Transverse colon (tissue), 4 donors: Measurements from ENCODE around the gene ANKS1B.

Experiments used
- CTCF ChIP-seq, 5 experiments: fragments of 200-600 bp in 3 of 5; fragments of 450-650 bp in 2 of 5; sonication (generic) in 3 of 5; IDR thresholded peaks; 1 replicate in 2 of 5; 2 replicates in 3 of 5; pipeline ENCODE4 v1.5.1; 2016 to 2017; ENCODE audit warnings: antibody characterized with exemption in 5 of 5, inconsistent platforms in 3 of 5, mild to moderate bottlenecking in 2 of 5, moderate library complexity in 1 of 5
- EP300 ChIP-seq: sonication (generic); formaldehyde crosslinking; IDR thresholded peaks from one replicate; pipeline ENCODE4 v1.6.1; 2017; ENCODE audit warnings: antibody characterized with exemption, low read depth
- POLR2A ChIP-seq: fragments of 450-650 bp; IDR thresholded peaks from one replicate; pipeline ENCODE4 v1.6.1; 2016; ENCODE audit warnings: antibody characterized with exemption, mild to moderate bottlenecking, moderate library complexity
- POLR2AphosphoS5 ChIP-seq, 3 donors: sonication (generic); formaldehyde crosslinking; IDR thresholded peaks; one replicate each; pipeline ENCODE4 v1.6.1; 2016; ENCODE audit warnings: antibody characterized with exemption in 3 of 3

- TF ChIP-seq CTCF (IDR thresholded peaks at IDR 0.05) (no peak), POLR2A (no peak), POLR2AphosphoS5 (IDR thresholded peaks at IDR 0.05) (no peak), EP300 (no peak)
These were observed 844.6 kb downstream of the ANKS1B start for GRCh38 chr12:99140017-99140720.
